KMS-11 (cell line): ENCODE measurements around the gene TMEM87B.

Experiments
- H2AFZ ChIP-seq: fragments of 200-600 bp; sonication (generic); 2 replicates; pipeline ENCODE4 v1.6.1; 2016; ENCODE audit warnings: antibody characterized with exemption, mixed run types, low read depth
- H3K27ac ChIP-seq: fragments of 200-600 bp; sonication (generic); 2 replicates; pipeline ENCODE4 v1.6.1; 2016; ENCODE audit warnings: mild to moderate bottlenecking, mixed run types
- H3K27me3 ChIP-seq: fragments of 200-600 bp; sonication (generic); 2 replicates; pipeline ENCODE4 v1.6.1; 2017; ENCODE audit warnings: mild to moderate bottlenecking, low read depth, mixed run types, moderate library complexity; ENCODE audit not compliant: insufficient read depth
- H3K36me3 ChIP-seq: fragments of 200-600 bp; sonication (generic); 2 replicates; pipeline ENCODE4 v1.6.1; 2017; ENCODE audit warnings: mild to moderate bottlenecking, mixed run types; ENCODE audit not compliant: insufficient read depth
- H3K4me1 ChIP-seq: fragments of 200-600 bp; sonication (generic); 2 replicates; pipeline ENCODE4 v1.6.1; 2016; ENCODE audit warnings: mild to moderate bottlenecking, low read depth, mixed run types; ENCODE audit not compliant: poor library complexity, severe bottlenecking
- H3K4me2 ChIP-seq: fragments of 200-600 bp; sonication (generic); 2 replicates; pipeline ENCODE4 v1.7.0; 2016; ENCODE audit warnings: mild to moderate bottlenecking, mixed run types
- H3K4me3 ChIP-seq: fragments of 200-600 bp; sonication (generic); IDR thresholded peaks from 2 replicates; pipeline ENCODE4 v1.6.1; 2017; ENCODE audit warnings: low read depth, low read length, mixed read lengths; ENCODE audit not compliant: insufficient read depth
- H3K79me2 ChIP-seq: fragments of 200-600 bp; sonication (generic); 2 replicates; pipeline ENCODE4 v1.6.1; 2016; ENCODE audit warnings: low read depth, mixed run types; ENCODE audit not compliant: insufficient read depth
- H3K9ac ChIP-seq: fragments of 200-600 bp; sonication (generic); 2 replicates; pipeline ENCODE4 v1.6.1; 2016; ENCODE audit warnings: mild to moderate bottlenecking, mixed run types
- H4K20me1 ChIP-seq: fragments of 200-600 bp; sonication (generic); 2 replicates; pipeline ENCODE4 v1.6.1; 2016; ENCODE audit warnings: mild to moderate bottlenecking, mixed run types; ENCODE audit not compliant: insufficient read depth
- CTCF ChIP-seq: fragments of 200-600 bp; sonication (generic); conservative IDR thresholded peaks from 2 replicates; pipeline ENCODE4 v1.6.1; 2017; ENCODE audit warnings: low read depth, mild to moderate bottlenecking, antibody characterized with exemption, low read length, moderate library complexity, mixed read lengths

The TMEM87B gene

DNA sequence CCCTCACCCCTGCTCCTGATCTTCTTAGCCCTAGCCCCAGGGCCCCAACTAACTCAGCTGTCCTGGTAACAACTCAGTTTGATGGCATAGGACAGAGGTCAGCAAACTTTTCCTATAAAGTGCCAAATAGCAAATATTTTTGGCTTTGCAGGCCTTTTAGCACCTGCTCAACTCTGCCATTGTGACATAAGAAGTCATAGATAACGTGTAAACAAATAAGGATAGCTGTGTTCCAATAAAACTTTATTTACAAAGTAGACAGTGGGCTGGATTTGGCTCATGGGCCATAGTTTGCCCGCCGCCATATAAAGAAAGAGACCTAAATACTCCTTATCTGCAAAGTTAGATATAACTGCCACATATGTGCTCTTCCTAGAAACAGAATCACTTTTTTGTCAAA, 27.3 kb upstream of the TMEM87B start:
- Histone ChIP-seq H3K36me3 (no peaks in the 10 kb centered on the region), H3K27me3 (no peaks in the 10 kb centered on the region), H3K79me2 (no peaks in the 10 kb centered on the region), H3K4me2 (no peak overlapping the region), H4K20me1 (no peaks in the 10 kb centered on the region), H3K4me3 (no peak overlapping the region), H3K9ac (no peak overlapping the region), H3K4me1 (peaks cover 62% of the 10 kb centered on the region), H2AFZ (no peak overlapping the region), H3K27ac (no peak overlapping the region)
- no peak for TF ChIP-seq CTCF

DNA sequence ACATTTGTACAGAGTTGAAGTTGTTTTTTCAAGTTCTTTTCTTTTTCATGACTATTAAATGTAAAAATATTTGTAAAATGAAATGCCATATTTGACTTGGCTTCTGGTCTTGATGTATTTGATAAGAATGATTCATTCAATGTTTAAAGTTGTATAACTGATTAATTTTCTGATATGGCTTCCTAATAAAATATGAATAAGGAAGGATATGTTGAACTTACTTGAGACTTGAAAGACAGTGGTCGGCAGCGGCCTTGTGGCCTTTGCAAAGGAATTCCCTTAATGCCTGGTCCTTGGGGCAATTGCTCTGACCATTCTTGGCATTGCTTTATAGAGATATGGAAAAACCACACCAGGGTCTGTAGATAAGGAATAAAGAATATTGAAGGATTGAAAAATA, 25.9 kb upstream of the TMEM87B start:
- H3K9ac ChIP-seq = no peak overlapping the region

DNA sequence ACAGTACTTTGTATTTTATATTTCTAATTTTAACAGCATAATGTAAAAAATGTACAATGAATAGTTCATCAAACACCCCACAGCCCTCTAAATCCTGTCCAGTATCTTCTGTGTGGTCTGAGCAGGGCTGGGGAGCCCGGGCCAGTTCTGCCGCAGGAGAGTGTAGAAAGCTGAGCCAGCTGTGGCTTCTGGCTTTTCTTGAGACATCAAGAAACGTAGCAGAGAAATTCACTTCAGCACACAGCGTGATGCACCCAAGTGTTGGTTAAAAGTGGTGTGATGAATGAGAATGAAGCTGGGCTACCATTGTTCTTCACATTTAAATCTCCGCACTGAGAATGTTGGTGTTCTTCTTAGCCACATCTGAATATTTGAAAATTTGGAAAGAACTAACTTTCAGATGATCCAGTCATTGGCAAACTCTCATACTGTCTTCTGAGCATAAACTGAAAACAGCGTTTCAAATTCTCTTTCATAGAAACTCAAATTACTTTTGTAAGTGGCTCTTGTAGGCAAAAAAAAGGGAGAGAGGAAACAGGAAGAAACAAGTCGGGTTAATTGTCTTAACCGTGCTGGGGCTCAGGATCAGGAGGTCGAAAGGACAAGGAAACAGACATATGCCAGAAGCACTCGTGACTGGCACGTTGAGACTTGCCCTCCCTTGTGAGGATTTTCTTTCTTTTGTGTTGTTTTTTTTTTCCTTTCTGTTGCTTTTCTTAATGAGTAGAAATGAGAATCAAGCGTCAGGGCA, 23.4 kb upstream of the TMEM87B start:
- H3K27ac ChIP-seq = peak overlapping the region; percentile 77
- TF ChIP-seq CTCF = no peak
- no peak overlapping the region for H3K4me3 ChIP-seq
- H3K27me3 ChIP-seq = no peaks in the 10 kb centered on the region
- no peaks in the 10 kb centered on the region for H3K79me2 ChIP-seq
- no peaks in the 10 kb centered on the region for H3K36me3 ChIP-seq
- H3K4me2 ChIP-seq = peak overlapping the region; percentile 18
- H2AFZ ChIP-seq = peak overlapping the region; percentile 33; the same call in 1 of the 2 replicates
- H3K4me1 ChIP-seq = peaks cover 49% of the 10 kb centered on the region
- H3K9ac ChIP-seq = peak overlapping the region; percentile 31; the same call in 1 of the 2 replicates
- no peaks in the 10 kb centered on the region for H4K20me1 ChIP-seq

More for the DNA sequence above, 25.9 kb upstream of the TMEM87B start:
- TF ChIP-seq CTCF = no peak
- H3K36me3 ChIP-seq = no peaks in the 10 kb centered on the region
- no peak overlapping the region for H3K4me3 ChIP-seq
- no peak overlapping the region for H2AFZ ChIP-seq
- H3K4me1 ChIP-seq = peaks cover 62% of the 10 kb centered on the region
- no peak overlapping the region for H3K4me2 ChIP-seq
- H4K20me1 ChIP-seq = no peaks in the 10 kb centered on the region
- H3K27ac ChIP-seq = no peak overlapping the region
- H3K27me3 ChIP-seq = no peaks in the 10 kb centered on the region
- no peaks in the 10 kb centered on the region for H3K79me2 ChIP-seq

DNA sequence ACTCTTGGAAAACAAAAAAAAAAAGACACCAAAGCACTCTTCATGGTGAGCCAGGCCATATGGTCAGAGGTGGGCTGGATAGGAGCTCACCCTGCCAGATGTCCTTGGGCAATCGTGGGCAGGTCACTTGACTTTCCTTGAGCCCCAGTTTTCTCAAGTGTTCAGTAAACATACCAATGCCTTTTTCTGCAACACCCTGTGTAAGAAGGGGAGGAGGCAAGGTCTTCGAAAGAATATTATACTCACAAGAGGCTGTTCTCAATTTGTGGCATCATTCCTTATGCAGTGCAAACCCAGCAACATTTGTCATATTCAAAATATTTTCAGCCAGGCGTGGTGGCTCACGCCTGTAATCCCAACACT, 22.9 kb upstream of the TMEM87B start:
- no peak overlapping the region for H3K4me3 ChIP-seq
- peak overlapping the region; percentile 18; the same call in 1 of the 2 replicates for H3K4me2 ChIP-seq
- no peaks in the 10 kb centered on the region for H3K79me2 ChIP-seq
- H4K20me1 ChIP-seq = no peaks in the 10 kb centered on the region
- TF ChIP-seq CTCF = no peak
- H3K4me1 ChIP-seq = peaks cover 49% of the 10 kb centered on the region
- H3K27ac ChIP-seq = peak overlapping the region; percentile 77
- H3K27me3 ChIP-seq = no peaks in the 10 kb centered on the region
- peak overlapping the region; percentile 13; the same call in 1 of the 2 replicates for H3K9ac ChIP-seq
- H3K36me3 ChIP-seq = no peaks in the 10 kb centered on the region
- no peak overlapping the region for H2AFZ ChIP-seq
